AG09309 (cell line): ENCODE data around the gene RASGRP4.

Experiments used
- DNase-seq: peaks from one replicate; pipeline ENCODE4 v3.0.0-alpha.2; 2010; ENCODE audit warnings: low read depth
- H3K4me3 ChIP-seq: 2 replicates; pipeline ENCODE4 v1.5.1; 2011; ENCODE audit warnings: mild to moderate bottlenecking, low read depth, low read length, moderate library complexity; ENCODE audit not compliant: control insufficient read depth
- TF ChIP-seq, protein P1 (sequence below): IDR thresholded peaks from 2 replicates; pipeline ENCODE4 v1.5.1; 2011; ENCODE audit warnings: mild to moderate bottlenecking, low read depth, low read length, inconsistent platforms; ENCODE audit not compliant: insufficient read depth, control insufficient read depth; ENCODE audit errors: missing control alignments

RASGRP4 gene

GRCh38 chr19:38389101-38389925 lies 36.7 kb downstream of the RASGRP4 start:
- no peak for DNase-seq
- TF ChIP-seq, protein P1, sequence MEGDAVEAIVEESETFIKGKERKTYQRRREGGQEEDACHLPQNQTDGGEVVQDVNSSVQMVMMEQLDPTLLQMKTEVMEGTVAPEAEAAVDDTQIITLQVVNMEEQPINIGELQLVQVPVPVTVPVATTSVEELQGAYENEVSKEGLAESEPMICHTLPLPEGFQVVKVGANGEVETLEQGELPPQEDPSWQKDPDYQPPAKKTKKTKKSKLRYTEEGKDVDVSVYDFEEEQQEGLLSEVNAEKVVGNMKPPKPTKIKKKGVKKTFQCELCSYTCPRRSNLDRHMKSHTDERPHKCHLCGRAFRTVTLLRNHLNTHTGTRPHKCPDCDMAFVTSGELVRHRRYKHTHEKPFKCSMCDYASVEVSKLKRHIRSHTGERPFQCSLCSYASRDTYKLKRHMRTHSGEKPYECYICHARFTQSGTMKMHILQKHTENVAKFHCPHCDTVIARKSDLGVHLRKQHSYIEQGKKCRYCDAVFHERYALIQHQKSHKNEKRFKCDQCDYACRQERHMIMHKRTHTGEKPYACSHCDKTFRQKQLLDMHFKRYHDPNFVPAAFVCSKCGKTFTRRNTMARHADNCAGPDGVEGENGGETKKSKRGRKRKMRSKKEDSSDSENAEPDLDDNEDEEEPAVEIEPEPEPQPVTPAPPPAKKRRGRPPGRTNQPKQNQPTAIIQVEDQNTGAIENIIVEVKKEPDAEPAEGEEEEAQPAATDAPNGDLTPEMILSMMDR: no peak
- H3K4me3 ChIP-seq: peak overlapping the region; percentile 84

DNA sequence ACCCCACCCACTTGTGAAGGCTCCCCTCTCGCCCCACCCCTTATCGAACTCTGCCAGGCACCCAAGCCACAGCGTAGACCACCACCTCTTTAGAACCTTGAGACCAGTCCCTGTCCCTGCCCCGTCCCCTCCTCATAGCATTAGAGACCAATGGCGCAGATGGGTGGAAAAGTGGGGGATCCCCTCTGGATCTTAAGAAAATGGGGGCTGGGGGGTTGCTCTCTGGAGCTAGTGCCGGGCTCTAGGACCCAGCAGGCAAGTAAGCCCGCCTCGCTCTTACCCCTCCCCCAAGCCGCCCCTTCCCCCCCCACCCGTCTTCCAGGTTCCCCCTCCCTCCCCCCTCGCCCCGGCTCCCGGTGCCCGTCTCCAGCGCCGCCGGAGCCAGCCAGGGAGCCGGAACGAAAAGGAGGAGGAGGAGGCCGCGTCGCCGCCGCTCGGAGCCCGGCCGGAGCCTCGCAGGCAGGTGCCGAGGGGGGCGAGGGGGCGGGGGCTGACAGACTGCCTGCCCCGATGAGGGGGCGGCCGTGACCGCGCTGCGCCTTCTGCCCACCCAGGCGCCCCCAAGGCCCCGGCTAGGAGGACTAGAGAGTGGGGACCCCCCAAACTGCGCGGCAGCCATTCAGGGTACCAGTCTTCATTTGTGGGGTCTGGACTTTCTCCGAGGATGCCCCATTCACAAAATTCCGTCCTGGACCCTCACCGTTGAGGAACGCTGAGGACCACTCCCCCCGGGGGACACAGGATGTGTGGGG lies 37.5 kb downstream of the RASGRP4 start, which contains the start of gene SPRED3:
Gene SPRED3, plus strand, starts transcription at position 349 of the 752 bp plus-strand sequence. CDS start 1,606 bp downstream, outside the sequence.
- DNase-seq: no peak
- H3K4me3 ChIP-seq: peak within 1 kb of the TSS; percentile 84
- TF ChIP-seq, protein P1: no peak

DNA sequence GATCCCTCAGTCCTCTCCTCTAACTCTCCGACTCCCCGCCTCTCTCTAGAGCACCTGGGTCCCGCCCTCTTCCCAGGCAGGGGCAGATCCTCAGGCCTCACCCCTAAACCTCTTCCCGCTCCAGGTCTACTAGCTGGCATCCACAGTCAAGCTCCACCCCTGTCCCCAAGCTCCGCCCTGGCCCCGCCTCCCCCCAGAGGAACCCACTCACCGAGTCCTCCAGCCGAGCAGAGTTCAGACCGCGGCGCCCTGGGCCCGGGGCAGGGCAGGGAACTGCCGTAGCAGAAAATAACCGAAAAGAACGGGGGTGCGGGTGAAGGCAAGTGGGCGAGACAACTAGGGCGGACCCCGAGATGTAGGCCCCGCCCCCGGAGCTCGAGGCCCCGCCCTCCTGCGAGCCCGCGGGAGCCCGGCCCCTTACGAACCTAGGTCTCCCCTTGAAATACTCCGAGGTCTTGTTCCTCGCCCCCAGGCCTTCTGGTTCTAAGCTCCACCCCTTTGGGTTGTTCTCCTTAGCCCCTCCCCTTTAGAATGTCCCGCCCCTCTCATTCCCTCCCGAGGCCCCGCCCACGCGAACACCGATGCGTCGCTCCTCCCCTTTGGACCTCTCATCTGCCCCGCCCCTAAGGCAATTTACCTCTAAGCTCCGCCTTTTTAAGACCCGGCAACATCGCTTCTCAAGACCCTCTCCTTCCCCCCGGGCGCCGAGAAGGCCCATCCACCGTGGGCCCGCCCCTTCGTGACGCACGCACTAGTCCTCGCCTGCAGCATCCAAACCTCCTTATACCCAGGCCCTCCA lies 38.3 kb downstream of the RASGRP4 start, which contains the start of gene GGN:
Gene GGN, minus strand, starts transcription at position 485 of the 799 bp plus-strand sequence. CDS start 773 bp downstream, outside the sequence.
- TF ChIP-seq, protein P1: no peak
- H3K4me3 ChIP-seq: peak within 1 kb of the TSS; percentile 84
- peak; percentile 66 for DNase-seq

- TF ChIP-seq, protein P1: no peak
- no peak for DNase-seq
- H3K4me3 ChIP-seq: no peak overlapping the region; the same call in 1 of the 2 replicates
These were observed 39.0 kb downstream of the RASGRP4 start for GRCh38 chr19:38386971-38387549.

- TF ChIP-seq, protein P1: no peak
- no peak for DNase-seq
- H3K4me3 ChIP-seq: no peak overlapping the region
These were observed 39.6 kb downstream of the RASGRP4 start for GRCh38 chr19:38386300-38386970.
